ENCODE measurements around the gene CCDC7.

- TF ChIP-seq CTCF (IDR thresholded peaks at IDR 0.05) (no peak), POLR2A (IDR thresholded peaks at IDR 0.05) (no peak)
Measured at GRCh38 chr10:32788359-32788758, 342.4 kb downstream of the CCDC7 start.

All from right lobe of liver (tissue), 4 donors.